ENCODE measurements around the gene FBXL4.
A peak's percentile ranks its signal among the peaks of the same experiment; 100 is the strongest.

FBXL4 gene

GRCh38 chr6:98836962-98837944, 110.5 kb downstream of the FBXL4 start:
- no peak for DNase-seq

- no peak for DNase-seq
Observed at GRCh38 chr6:98836025-98836961, 111.5 kb downstream of the FBXL4 start.

DNA sequence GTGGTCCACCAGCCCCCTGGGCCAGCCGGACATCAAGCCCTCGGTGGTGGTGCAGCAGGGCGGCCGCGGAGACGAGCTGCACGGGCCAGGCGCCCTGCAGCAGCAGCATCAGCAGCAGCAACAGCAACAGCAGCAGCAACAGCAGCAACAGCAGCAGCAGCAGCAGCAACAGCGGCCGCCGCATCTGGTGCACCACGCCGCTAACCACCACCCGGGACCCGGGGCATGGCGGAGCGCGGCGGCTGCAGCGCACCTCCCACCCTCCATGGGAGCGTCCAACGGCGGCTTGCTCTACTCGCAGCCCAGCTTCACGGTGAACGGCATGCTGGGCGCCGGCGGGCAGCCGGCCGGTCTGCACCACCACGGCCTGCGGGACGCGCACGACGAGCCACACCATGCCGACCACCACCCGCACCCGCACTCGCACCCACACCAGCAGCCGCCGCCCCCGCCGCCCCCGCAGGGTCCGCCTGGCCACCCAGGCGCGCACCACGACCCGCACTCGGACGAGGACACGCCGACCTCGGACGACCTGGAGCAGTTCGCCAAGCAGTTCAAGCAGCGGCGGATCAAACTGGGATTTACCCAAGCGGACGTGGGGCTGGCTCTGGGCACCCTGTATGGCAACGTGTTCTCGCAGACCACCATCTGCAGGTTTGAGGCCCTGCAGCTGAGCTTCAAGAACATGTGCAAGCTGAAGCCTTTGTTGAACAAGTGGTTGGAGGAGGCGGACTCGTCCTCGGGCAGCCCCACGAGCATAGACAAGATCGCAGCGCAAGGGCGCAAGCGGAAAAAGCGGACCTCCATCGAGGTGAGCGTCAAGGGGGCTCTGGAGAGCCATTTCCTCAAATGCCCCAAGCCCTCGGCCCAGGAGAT, 112.4 kb downstream of the FBXL4 start:
- no peak for DNase-seq

DNA sequence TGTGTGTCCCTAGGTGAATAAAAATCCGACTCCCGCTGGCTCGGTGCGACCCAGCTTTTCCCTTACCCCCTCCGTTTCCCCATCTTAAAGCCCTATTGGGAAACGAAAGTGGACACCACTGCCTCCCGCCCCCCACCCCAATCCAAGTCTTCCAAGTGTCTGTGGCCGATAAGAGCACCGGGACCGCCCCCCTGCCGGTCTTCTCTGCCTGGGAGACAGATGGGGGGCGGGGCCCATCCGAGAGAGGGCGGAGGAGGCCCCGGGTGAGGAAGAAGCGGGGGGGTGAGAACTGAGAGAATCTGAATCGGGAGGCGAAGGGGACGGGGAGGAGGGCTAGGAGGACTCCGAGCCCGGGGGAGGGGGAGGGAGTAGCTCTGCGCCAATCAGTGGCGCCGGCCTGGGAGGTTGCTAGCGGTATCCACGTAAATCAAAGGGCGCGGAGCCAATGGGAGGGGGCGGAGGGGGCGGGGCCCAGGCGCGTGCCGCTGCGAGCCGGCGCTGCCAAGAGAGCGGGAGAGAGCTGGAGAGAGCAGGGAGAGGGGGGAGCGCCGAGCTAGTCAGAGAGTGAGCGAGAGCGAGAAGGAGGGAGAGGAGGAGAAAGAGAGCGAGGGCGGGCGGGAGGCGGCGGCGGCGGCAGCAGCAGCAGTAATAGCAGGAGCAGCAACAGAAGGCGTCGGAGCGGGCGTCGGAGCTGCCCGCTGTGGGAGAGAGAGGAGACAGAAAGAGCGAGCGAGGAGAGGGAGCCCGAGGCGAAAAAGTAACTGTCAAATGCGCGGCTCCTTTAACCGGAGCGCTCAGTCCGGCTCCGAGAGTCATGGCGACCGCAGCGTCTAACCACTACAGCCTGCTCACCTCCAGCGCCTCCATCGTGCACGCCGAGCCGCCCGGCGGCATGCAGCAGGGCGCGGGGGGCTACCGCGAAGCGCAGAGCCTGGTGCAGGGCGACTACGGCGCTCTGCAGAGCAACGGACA, 113.4 kb downstream of the FBXL4 start, which contains the start of gene POU3F2:
Gene POU3F2 (plus strand): TSS at position 515 of the 972 bp plus-strand sequence. CDS start 300 bp downstream, at position 815.
- peak; percentile 86 for DNase-seq

DNA sequence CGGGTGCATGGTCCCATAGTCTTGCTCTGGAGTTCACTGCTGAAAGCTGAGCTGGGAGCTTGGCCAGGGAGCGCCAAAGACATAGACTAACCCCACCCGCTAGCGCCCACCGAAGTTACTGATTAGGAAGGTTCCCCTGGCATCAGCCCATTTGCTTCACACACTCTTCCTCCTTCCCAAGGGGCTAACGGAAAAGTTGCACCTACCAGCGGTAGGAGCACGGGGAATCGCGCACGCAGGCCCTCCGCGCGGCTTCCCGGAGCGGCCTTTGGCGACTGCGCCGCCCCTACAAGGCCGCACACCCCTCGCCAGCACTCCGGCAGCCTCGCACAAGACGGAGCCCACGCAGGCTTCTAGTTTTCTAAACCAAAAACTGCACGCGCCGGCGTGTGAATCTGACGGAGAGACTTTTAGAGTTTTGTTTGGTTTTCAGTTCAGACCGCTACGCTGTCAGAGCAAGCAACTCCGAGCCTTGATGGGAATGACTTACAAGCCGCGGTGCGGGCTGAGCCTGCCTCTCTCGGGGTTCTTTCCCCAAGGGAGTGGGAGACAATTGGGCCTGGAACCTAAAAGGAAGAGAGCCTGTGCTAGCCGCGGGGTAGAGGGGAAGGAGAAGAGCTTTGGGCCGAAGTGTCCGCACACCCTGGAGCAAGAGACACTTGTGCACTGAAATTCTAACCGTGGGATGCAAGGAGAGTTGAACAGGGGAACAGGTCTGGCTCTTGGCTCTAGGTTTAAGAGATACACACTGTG, 114.3 kb downstream of the FBXL4 start:
- DNase-seq, result peak; percentile 72

GRCh38 chr6:98833057-98833306, 114.8 kb downstream of the FBXL4 start:
- peak; percentile 69 for DNase-seq

DNA sequence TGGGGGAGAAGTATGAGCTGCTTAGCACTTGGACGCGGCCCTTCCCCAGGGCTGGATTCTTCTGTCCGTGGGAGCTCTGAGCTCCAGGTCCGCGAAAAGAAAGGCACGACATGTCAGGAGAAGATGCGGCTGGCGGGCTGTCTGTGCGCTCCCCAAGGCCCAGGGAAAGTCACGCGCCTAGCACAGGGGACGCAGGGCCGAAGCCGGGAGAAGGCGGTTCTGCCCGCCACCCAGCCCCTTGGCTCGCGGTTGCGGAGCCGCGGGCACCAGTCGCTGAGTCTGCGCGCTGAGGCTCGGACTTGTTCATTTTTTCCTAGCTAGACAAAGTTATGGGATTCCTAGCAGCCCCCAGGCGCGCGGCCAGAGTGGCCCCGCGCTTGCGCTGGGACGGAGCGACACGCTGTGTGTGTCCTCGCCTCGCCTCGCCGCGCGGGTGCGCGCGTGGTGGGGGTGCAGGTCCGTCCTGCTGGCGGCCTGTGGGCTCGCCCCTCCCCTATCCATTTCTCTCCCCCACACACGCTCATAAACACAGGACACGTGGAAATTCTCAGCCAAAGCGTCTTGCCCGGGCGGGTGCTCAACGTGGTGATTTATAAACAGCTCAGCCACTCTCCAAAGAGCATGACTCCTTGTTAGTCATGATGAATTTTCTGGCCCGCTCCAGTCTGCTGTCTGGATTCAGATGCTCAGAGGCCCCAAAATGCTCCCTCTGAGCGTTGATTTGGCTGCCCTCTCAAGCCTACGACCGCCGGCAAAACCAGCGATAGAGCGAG, 115.3 kb downstream of the FBXL4 start:
- no peak for DNase-seq

GRCh38 chr6:98831959-98832283, 115.8 kb downstream of the FBXL4 start:
- DNase-seq, result no peak

DNA sequence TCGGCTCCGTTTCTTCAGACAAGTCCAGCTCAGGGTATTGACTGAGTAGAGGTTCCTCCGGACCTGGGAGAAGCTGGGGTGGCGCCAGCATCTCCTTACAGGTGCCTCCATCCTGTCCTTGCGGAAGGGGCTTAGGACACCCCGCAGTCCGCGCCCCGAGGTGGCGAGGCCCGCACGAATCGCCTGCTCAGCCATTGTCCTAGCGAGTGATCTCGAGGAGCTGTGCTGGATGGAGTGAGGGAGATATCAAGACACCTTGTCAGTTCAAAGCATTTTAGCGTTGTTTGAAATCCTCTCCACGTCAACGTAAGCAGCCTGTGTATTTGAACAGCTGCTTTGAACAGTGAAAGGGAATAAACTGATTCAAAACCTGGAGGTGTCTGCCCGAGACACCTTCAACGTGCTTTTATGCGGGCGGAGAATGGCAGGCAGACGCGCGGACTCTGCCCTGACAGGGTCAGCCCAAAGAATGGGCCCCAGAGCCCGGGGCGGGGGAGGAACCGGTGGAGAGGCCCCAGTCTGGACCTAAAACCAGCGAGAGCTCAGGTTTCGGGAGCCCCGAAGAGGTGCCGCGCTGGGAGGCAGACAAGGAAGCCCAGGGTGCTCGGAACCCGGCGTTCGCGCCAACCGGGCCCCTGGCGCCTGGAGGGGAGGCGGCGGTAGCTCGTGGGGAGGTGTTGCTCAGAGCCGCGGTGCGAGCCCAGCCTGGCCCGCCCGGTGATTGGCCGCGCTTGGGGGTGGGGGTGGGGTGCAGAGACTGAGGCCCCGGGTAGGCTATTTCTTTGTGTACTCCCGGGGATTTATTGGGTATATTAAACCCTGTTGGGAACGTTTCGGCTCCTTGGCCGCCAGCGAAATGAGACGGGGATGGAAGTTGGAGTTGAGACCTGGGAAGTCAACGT, 116.4 kb downstream of the FBXL4 start:
- peak; percentile 64 for DNase-seq

DNA sequence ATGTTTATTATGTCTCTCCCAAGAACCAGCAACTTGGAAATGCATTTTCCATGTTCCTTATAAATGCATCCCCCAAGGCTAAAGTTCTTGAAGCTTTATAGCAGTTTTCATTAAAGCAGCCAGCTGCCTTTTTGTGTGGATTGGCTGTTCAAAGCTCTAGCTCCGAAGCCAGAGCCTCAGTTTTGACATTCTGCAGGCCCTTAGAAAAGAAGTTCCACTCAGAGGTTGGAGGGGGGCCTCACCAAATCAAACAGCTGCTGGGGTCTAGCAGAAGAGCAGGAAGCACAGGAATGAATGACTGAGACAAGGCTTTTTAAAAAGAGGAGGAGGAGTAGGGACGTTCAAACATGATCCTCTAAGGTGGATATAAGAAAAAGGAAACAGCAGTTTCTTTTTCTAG, 117.6 kb downstream of the FBXL4 start:
- DNase-seq, result no peak

- no peak for DNase-seq
Observed at GRCh38 chr6:98828941-98829411, 118.8 kb downstream of the FBXL4 start.

- no peak for DNase-seq
Observed at GRCh38 chr6:98828211-98828788, 119.4 kb downstream of the FBXL4 start.

DNA sequence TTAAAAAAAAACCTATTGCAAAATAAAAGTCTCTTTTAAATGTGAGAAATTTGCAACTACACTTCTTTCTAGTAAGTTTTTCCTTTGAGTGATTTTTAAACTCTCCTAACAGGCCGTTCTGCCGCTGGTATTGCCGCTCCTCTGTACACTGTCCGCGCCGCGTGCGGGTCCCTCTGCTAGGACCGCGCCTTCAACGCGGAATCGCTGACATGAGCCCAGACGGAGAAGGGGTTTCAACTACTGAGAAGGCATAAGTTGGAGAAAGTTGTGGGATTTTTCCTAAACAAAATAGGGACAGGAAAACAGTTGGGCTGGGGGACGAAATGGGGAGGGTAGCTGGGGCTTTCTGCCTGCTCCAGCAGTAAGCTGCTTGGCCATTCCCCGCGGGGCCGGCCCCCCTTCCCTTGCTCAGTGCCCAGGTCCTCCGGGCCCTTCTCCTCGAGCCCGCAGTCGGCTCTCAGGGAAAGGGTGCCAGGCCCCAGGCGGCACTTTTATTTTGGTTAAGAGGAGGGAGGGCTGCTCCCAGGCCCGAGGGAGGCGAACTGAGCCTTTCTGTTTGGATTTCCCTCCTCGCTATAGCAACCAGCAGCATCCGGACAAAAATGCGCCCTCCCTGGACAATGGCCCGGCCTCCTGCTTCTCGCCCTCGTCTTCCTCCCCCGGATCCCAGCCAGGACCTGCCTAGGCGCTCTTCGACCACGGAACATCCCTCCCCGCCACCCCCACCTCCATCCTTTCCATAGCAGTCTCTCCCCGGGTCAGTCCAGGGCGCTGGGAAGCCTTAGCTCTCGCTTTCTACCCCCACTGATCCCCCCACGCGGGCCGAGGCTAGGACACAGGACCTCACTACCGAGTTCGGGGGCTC, 120.2 kb downstream of the FBXL4 start:
- no peak for DNase-seq

DNA sequence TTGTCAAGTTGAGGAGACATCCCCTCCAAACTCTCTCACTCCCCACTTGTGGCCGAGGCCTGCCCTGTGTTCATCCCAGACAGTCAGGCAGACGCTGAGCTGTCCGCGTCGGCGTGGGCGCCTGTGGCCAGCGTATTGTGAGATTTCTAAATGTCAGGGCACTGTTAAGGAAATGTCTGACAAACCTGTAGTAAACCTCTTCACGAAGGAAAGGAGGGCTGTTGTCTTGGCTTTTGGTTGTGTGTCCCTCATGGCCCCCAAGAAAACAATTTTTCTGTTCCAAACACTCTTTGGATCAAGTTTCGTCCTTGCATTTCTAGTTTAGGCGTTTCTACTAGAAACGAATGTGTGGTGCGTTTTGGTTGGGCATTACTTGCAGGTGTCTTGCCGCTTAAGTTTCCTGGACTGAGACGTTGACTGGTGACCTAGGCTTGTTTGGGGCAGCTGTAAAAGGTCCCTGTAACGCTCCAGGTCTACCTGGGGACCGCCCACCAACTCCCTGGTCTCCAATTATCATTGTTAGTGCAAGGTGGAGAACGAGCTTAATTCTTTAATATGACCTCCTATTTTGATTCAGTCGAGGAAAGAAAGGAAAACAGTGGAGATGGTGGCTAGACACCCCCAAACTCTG, 122.0 kb downstream of the FBXL4 start:
- no peak for DNase-seq

GRCh38 chr6:98824902-98825599, 122.7 kb downstream of the FBXL4 start:
- DNase-seq, result peak; percentile 57
